Body of pancreas (tissue), 4 donors: Measurements from ENCODE around the gene GREB1.

Experiments
- POLR2A ChIP-seq, 3 donors: fragments of 450-650 bp; IDR thresholded peaks; one replicate each; pipeline ENCODE4 v1.6.1; 2016; ENCODE audit warnings: antibody characterized with exemption in 3 of 3, mild to moderate bottlenecking in 2 of 3
- TF ChIP-seq, protein P1 (sequence below), 7 experiments: fragments of 450-650 bp in 4 of 7; fragments of 200-600 bp in 3 of 7; sonication (generic) in 3 of 7; IDR thresholded peaks; one replicate each; pipeline ENCODE4 v1.5.1; 2016 to 2019; ENCODE audit warnings: antibody characterized with exemption in 7 of 7

DNA sequence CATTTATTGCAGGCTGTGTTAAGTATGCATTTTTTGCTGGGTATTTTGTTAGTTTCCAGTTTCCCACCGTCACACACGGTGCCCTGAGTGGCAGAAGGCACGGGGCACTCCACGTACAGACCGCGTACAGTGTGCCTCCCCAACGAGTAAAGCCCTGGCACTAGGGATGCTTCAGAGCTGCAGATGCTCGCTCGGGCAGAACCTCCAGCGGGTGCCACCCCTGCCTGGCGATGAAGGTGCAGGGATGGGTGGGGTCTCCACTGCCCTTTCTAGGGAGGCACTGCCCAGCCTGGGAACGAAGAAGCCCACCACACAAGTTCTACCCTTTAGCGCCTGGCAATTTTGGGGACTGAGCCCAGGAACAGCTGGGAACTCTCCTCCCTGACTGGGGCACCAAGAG, 4.1 kb downstream of the GREB1 start:
- TF ChIP-seq, protein P1, sequence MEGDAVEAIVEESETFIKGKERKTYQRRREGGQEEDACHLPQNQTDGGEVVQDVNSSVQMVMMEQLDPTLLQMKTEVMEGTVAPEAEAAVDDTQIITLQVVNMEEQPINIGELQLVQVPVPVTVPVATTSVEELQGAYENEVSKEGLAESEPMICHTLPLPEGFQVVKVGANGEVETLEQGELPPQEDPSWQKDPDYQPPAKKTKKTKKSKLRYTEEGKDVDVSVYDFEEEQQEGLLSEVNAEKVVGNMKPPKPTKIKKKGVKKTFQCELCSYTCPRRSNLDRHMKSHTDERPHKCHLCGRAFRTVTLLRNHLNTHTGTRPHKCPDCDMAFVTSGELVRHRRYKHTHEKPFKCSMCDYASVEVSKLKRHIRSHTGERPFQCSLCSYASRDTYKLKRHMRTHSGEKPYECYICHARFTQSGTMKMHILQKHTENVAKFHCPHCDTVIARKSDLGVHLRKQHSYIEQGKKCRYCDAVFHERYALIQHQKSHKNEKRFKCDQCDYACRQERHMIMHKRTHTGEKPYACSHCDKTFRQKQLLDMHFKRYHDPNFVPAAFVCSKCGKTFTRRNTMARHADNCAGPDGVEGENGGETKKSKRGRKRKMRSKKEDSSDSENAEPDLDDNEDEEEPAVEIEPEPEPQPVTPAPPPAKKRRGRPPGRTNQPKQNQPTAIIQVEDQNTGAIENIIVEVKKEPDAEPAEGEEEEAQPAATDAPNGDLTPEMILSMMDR (IDR thresholded peaks at IDR 0.05): no peak
- no peak for TF ChIP-seq POLR2A (IDR thresholded peaks at IDR 0.05)
